Mesenchymal stem cell (in vitro differentiated cells and primary cell): ENCODE results near the gene MYL1. TPM values are rescaled to one million over a fixed set of nuclear protein-coding genes. Genes with fewer than 3 reads are reported as not detected.

Experiments used
- DNase-seq: peaks from one replicate; pipeline ENCODE4 v3.0.0-alpha.2; 2013
- H2AFZ ChIP-seq: one replicate; pipeline ENCODE4 v1.6.1; 2013; ENCODE audit warnings: low read depth, mild to moderate bottlenecking, control low read depth, inconsistent platforms, low read length, moderate library complexity
- H2AK5ac ChIP-seq: 2 replicates; pipeline ENCODE4 v1.6.1; 2013; ENCODE audit warnings: low read length, moderate library complexity, mild to moderate bottlenecking, inconsistent platforms; ENCODE audit not compliant: severe bottlenecking
- H2BK120ac ChIP-seq: one replicate; pipeline ENCODE4 v1.6.1; 2013; ENCODE audit warnings: low read depth, mild to moderate bottlenecking, inconsistent platforms, low read length, moderate library complexity
- H2BK12ac ChIP-seq, 2 experiments: one replicate each; pipeline ENCODE4 v1.6.1; 2013; ENCODE audit warnings: inconsistent platforms in 2 of 2, low read length in 2 of 2, mild to moderate bottlenecking in 2 of 2, moderate library complexity in 2 of 2, control low read depth in 1 of 2
- H2BK15ac ChIP-seq: one replicate; pipeline ENCODE4 v1.6.1; 2013; ENCODE audit warnings: mild to moderate bottlenecking, low read depth, inconsistent platforms; ENCODE audit not compliant: poor library complexity, severe bottlenecking
- H2BK5ac ChIP-seq: 2 replicates; pipeline ENCODE4 v1.6.1; 2013; ENCODE audit warnings: low read depth, mild to moderate bottlenecking, low read length, control low read depth, inconsistent platforms; ENCODE audit not compliant: poor library complexity, severe bottlenecking
- H3K14ac ChIP-seq, 2 experiments: one replicate each; pipeline ENCODE4 v1.6.1; 2013; ENCODE audit warnings: inconsistent platforms in 2 of 2, low read length in 2 of 2, control low read depth in 1 of 2, mild to moderate bottlenecking in 1 of 2, moderate library complexity in 1 of 2
- H3K18ac ChIP-seq, 2 experiments: one replicate each; pipeline ENCODE4 v1.6.1; 2013; ENCODE audit warnings: inconsistent platforms in 2 of 2, low read length in 2 of 2, control low read depth in 1 of 2, low read depth in 1 of 2, mild to moderate bottlenecking in 1 of 2
- H3K23ac ChIP-seq, 2 experiments: one replicate each; pipeline ENCODE4 v1.6.1; 2013; ENCODE audit warnings: inconsistent platforms in 2 of 2, low read length in 2 of 2, mild to moderate bottlenecking in 2 of 2, moderate library complexity in 2 of 2, control low read depth in 1 of 2
- H3K27ac ChIP-seq: 2 replicates; pipeline ENCODE4 v1.5.1; 2013; ENCODE audit warnings: mild to moderate bottlenecking, moderate library complexity, low read length, control low read depth, inconsistent platforms; ENCODE audit not compliant: poor library complexity, severe bottlenecking
- H3K27me3 ChIP-seq, 2 experiments: 2 replicates each; pipeline versions ENCODE4 v1.6.1 to v1.7.0; 2013; ENCODE audit warnings: low read length in 2 of 2, mild to moderate bottlenecking in 2 of 2, moderate library complexity in 2 of 2, control low read depth in 1 of 2, inconsistent platforms in 1 of 2; ENCODE audit not compliant: control insufficient read depth in 1 of 2, insufficient read depth in 1 of 2
- H3K36me3 ChIP-seq, 2 experiments: 2 replicates each; pipeline versions ENCODE4 v1.6.1 to v1.7.0; 2013; ENCODE audit warnings: low read length in 2 of 2, control low read depth in 1 of 2, inconsistent platforms in 1 of 2, low read depth in 1 of 2, mild to moderate bottlenecking in 1 of 2; ENCODE audit not compliant: insufficient read depth in 2 of 2, control insufficient read depth in 1 of 2
- H3K4ac ChIP-seq, 2 experiments: one replicate each; pipeline ENCODE4 v1.6.1; 2013; ENCODE audit warnings: inconsistent platforms in 2 of 2, low read length in 2 of 2, mild to moderate bottlenecking in 2 of 2, moderate library complexity in 2 of 2, control low read depth in 1 of 2, low read depth in 1 of 2
- H3K4me1 ChIP-seq: 2 replicates; pipeline ENCODE4 v1.6.1; 2013; ENCODE audit warnings: low read depth, low read length, control low read depth; ENCODE audit not compliant: control insufficient read depth, insufficient read depth
- H3K4me2 ChIP-seq: 2 replicates; pipeline ENCODE4 v1.6.1; 2013; ENCODE audit warnings: low read length, mild to moderate bottlenecking, inconsistent platforms; ENCODE audit not compliant: poor library complexity, severe bottlenecking
- H3K4me3 ChIP-seq, 2 experiments: 2 replicates each; pipeline versions ENCODE4 v1.5.1 to v1.7.0; 2013; ENCODE audit warnings: low read length in 2 of 2, mild to moderate bottlenecking in 2 of 2, control low read depth in 1 of 2, low read depth in 1 of 2; ENCODE audit not compliant: insufficient read depth in 1 of 2
- H3K79me1 ChIP-seq: replicated peaks from 2 replicates; pipeline ENCODE4 v1.6.1; 2013; ENCODE audit warnings: mild to moderate bottlenecking, control low read depth, low read length, inconsistent platforms; ENCODE audit not compliant: poor library complexity, severe bottlenecking
- H3K9ac ChIP-seq: 2 replicates; pipeline ENCODE4 v1.7.0; 2013; ENCODE audit warnings: mild to moderate bottlenecking, low read length, moderate library complexity
- H3K9me3 ChIP-seq: 2 replicates; pipeline ENCODE4 v1.7.0; 2013; ENCODE audit warnings: mild to moderate bottlenecking, low read length; ENCODE audit not compliant: control insufficient read depth
- H4K8ac ChIP-seq: one replicate; pipeline ENCODE4 v1.6.1; 2013; ENCODE audit warnings: inconsistent platforms, mild to moderate bottlenecking, low read length, moderate library complexity
- H4K91ac ChIP-seq: one replicate; pipeline ENCODE4 v1.6.1; 2013; ENCODE audit warnings: mild to moderate bottlenecking, low read length, inconsistent platforms
- WGBS: methylation state at CpG from one replicate; pipeline ENCODE4 v1.1.7; 2013; ENCODE audit warnings: mixed read lengths; 5-methylcytosine and 5-hydroxymethylcytosine counted together
- small RNA-seq: library from polyadenylated mRNA; stranded (forward); fragments of <200 nt; extraction: miRNeasy Mini kit (QIAGEN cat#:217004); gene quantifications from one replicate; pipeline ENCODE3, GENCODE V24; 2013; ENCODE audit warnings: low read depth

The MYL1 gene

GRCh38 chr2:210252699-210253606, 62.0 kb downstream of the MYL1 start:
- Histone ChIP-seq H3K4me3 (no peak overlapping the region), H4K91ac (no peak overlapping the region), H3K36me3 (no peaks in the 10 kb centered on the region), H3K27me3 (no peaks in the 10 kb centered on the region), H3K4ac (no peak overlapping the region), H2BK12ac (no peak overlapping the region), H2BK15ac (no peak overlapping the region), H3K9ac (no peak overlapping the region), H3K79me1 (no peaks in the 10 kb centered on the region), H3K18ac (no peak overlapping the region), H2AFZ (no peak overlapping the region), H3K23ac (no peak overlapping the region), H3K27ac (no peak overlapping the region), H3K9me3 (no peaks in the 10 kb centered on the region), H3K4me2 (no peak overlapping the region), H3K14ac (no peak overlapping the region), H2BK5ac (no peak overlapping the region), H4K8ac (no peak overlapping the region), H2AK5ac (no peak overlapping the region), H3K4me1 (no peaks in the 10 kb centered on the region), H2BK120ac (no peak overlapping the region)
- DNase-seq = no peak
- 70% methylated on average over 6 of the region's 7 CpGs for WGBS

- no peaks in the 10 kb centered on the region for H3K9me3 ChIP-seq
- H2BK5ac ChIP-seq = no peak overlapping the region
- no peaks in the 10 kb centered on the region for H3K36me3 ChIP-seq
- no peak overlapping the region for H3K9ac ChIP-seq
- H2AFZ ChIP-seq = no peak overlapping the region
- no peak overlapping the region for H3K27ac ChIP-seq
- no peak overlapping the region for H3K4me3 ChIP-seq
- H3K4me2 ChIP-seq = no peak overlapping the region
- DNase-seq = no peak
- no peaks in the 10 kb centered on the region for H3K4me1 ChIP-seq
- H3K14ac ChIP-seq = no peak overlapping the region
- H3K27me3 ChIP-seq = no peaks in the 10 kb centered on the region
- no peak overlapping the region for H2AK5ac ChIP-seq
- H3K79me1 ChIP-seq = no peaks in the 10 kb centered on the region
- no peak overlapping the region for H4K8ac ChIP-seq
- H4K91ac ChIP-seq = no peak overlapping the region
- H2BK15ac ChIP-seq = no peak overlapping the region
- no CpG with 5 or more reads among the region's 1 CpG for WGBS
- H2BK120ac ChIP-seq = no peak overlapping the region
- no peak overlapping the region for H3K4ac ChIP-seq
- no peak overlapping the region for H3K18ac ChIP-seq
- H2BK12ac ChIP-seq = no peak overlapping the region
- no peak overlapping the region for H3K23ac ChIP-seq
Measured at GRCh38 chr2:210250622-210251021, 64.4 kb downstream of the MYL1 start.

Small RNA genes lying within 50 kb of the gene (small RNA-seq; reads per million reads assigned to genes)
- gene RF00019 = not detected
